ENCODE results near the gene ATG9A.

Gene ATG9A

GRCh38 chr2:219182331-219183150 is 46.9 kb downstream of the ATG9A start:
- H3K27me3 ChIP-seq (ENCODE audit: control insufficient read depth, insufficient read depth, low read length) = no peaks in the 10 kb centered on the region
- H3K36me3 ChIP-seq (ENCODE audit: control insufficient read depth, insufficient read depth, low read length) = peaks cover 34% of the 10 kb centered on the region
- H3K4me1 ChIP-seq (ENCODE audit: control insufficient read depth, insufficient read depth, low read length) = peaks cover 6% of the 10 kb centered on the region
- H3K9ac ChIP-seq (ENCODE audit: low read length) = no peak overlapping the region
- H3K27ac ChIP-seq (ENCODE audit: low read depth, low read length) = no peak overlapping the region
- no peak overlapping the region for H3K4me3 ChIP-seq (ENCODE audit: low read length)

- Histone ChIP-seq H3K27ac (ENCODE audit: low read depth, low read length) (no peak overlapping the region), H3K36me3 (ENCODE audit: control insufficient read depth, insufficient read depth, low read length) (peaks cover 34% of the 10 kb centered on the region)
Measured at GRCh38 chr2:219181531-219181930, 47.9 kb downstream of the ATG9A start.

GRCh38 chr2:219180961-219181360 is 48.5 kb downstream of the ATG9A start:
- H3K36me3 ChIP-seq (ENCODE audit: control insufficient read depth, insufficient read depth, low read length) = peaks cover 34% of the 10 kb centered on the region

More at GRCh38 chr2:219181531-219181930, 47.9 kb downstream of the ATG9A start:
- no peak overlapping the region for H3K9ac ChIP-seq (ENCODE audit: low read length)
- H3K27me3 ChIP-seq (ENCODE audit: control insufficient read depth, insufficient read depth, low read length) = no peaks in the 10 kb centered on the region
- no peak overlapping the region for H3K4me3 ChIP-seq (ENCODE audit: low read length)
- peaks cover 10% of the 10 kb centered on the region for H3K4me1 ChIP-seq (ENCODE audit: control insufficient read depth, insufficient read depth, low read length)

GRCh38 chr2:219179601-219180465 is 49.6 kb downstream of the ATG9A start:
- Histone ChIP-seq H3K27me3 (ENCODE audit: control insufficient read depth, insufficient read depth, low read length) (no peaks in the 10 kb centered on the region), H3K4me1 (ENCODE audit: control insufficient read depth, insufficient read depth, low read length) (peaks cover 14% of the 10 kb centered on the region), H3K36me3 (ENCODE audit: control insufficient read depth, insufficient read depth, low read length) (peaks cover 36% of the 10 kb centered on the region), H3K9ac (ENCODE audit: low read length) (no peak overlapping the region), H3K4me3 (ENCODE audit: low read length) (no peak overlapping the region), H3K27ac (ENCODE audit: low read depth, low read length) (no peak overlapping the region)

More at GRCh38 chr2:219180961-219181360, 48.5 kb downstream of the ATG9A start:
- Histone ChIP-seq H3K4me3 (ENCODE audit: low read length) (no peak overlapping the region), H3K9ac (ENCODE audit: low read length) (no peak overlapping the region), H3K27me3 (ENCODE audit: control insufficient read depth, insufficient read depth, low read length) (no peaks in the 10 kb centered on the region), H3K4me1 (ENCODE audit: control insufficient read depth, insufficient read depth, low read length) (peaks cover 10% of the 10 kb centered on the region), H3K27ac (ENCODE audit: low read depth, low read length) (no peak overlapping the region)

- H3K36me3 ChIP-seq (ENCODE audit: control insufficient read depth, insufficient read depth, low read length) = peaks cover 45% of the 10 kb centered on the region
- H3K27ac ChIP-seq (ENCODE audit: low read depth, low read length) = peak overlapping the region; percentile 92
- peaks cover 14% of the 10 kb centered on the region for H3K4me1 ChIP-seq (ENCODE audit: control insufficient read depth, insufficient read depth, low read length)
- H3K4me3 ChIP-seq (ENCODE audit: low read length) = peak overlapping the region; percentile 97
- peak overlapping the region; percentile 82 for H3K9ac ChIP-seq (ENCODE audit: low read length)
- no peaks in the 10 kb centered on the region for H3K27me3 ChIP-seq (ENCODE audit: control insufficient read depth, insufficient read depth, low read length)
Measured at GRCh38 chr2:219178377-219179175, 50.9 kb downstream of the ATG9A start.

- Histone ChIP-seq H3K4me3 (ENCODE audit: low read length) (peak within 1 kb of the TSS; percentile 97), H3K4me1 (ENCODE audit: control insufficient read depth, insufficient read depth, low read length) (peaks cover 14% of the 10 kb centered on the region), H3K36me3 (ENCODE audit: control insufficient read depth, insufficient read depth, low read length) (peaks cover 37% of the 10 kb centered on the region), H3K9ac (ENCODE audit: low read length) (peak within 1 kb of the TSS; percentile 91), H3K27ac (ENCODE audit: low read depth, low read length) (peak within 1 kb of the TSS; percentile 98), H3K27me3 (ENCODE audit: control insufficient read depth, insufficient read depth, low read length) (no peaks in the 10 kb centered on the region)
Measured at GRCh38 chr2:219177552-219178376, 51.7 kb downstream of the ATG9A start, which contains the start of gene RETREG2. Gene RETREG2 (plus strand): TSS chr2:219178275. CDS start chr2:219178353, 78 bp downstream.

- H3K4me1 ChIP-seq (ENCODE audit: control insufficient read depth, insufficient read depth, low read length) = peaks cover 14% of the 10 kb centered on the region
Measured at GRCh38 chr2:219176818-219177551, 52.5 kb downstream of the ATG9A start, which contains the start of gene CNPPD1. Gene CNPPD1 (minus strand): TSS chr2:219176925. CDS start chr2:219176828, 97 bp downstream.

GRCh38 chr2:219175928-219176817 is 53.3 kb downstream of the ATG9A start:
- peaks cover 14% of the 10 kb centered on the region for H3K4me1 ChIP-seq (ENCODE audit: control insufficient read depth, insufficient read depth, low read length)
- peak overlapping the region; percentile 85 for H3K4me3 ChIP-seq (ENCODE audit: low read length)
- peak overlapping the region; percentile 67 for H3K9ac ChIP-seq (ENCODE audit: low read length)
- H3K27ac ChIP-seq (ENCODE audit: low read depth, low read length) = peak overlapping the region; percentile 98
- no peaks in the 10 kb centered on the region for H3K27me3 ChIP-seq (ENCODE audit: control insufficient read depth, insufficient read depth, low read length)
- peaks cover 24% of the 10 kb centered on the region for H3K36me3 ChIP-seq (ENCODE audit: control insufficient read depth, insufficient read depth, low read length)

More at GRCh38 chr2:219176818-219177551, 52.5 kb downstream of the ATG9A start, which contains the start of gene CNPPD1:
- peak within 1 kb of the TSS; percentile 91 for H3K9ac ChIP-seq (ENCODE audit: low read length)
- H3K27ac ChIP-seq (ENCODE audit: low read depth, low read length) = peak within 1 kb of the TSS; percentile 98
- peak within 1 kb of the TSS; percentile 85 for H3K4me3 ChIP-seq (ENCODE audit: low read length)
- no peaks in the 10 kb centered on the region for H3K27me3 ChIP-seq (ENCODE audit: control insufficient read depth, insufficient read depth, low read length)
- peaks cover 30% of the 10 kb centered on the region for H3K36me3 ChIP-seq (ENCODE audit: control insufficient read depth, insufficient read depth, low read length)

GRCh38 chr2:219175486-219175885 is 54.0 kb downstream of the ATG9A start:
- peaks cover 17% of the 10 kb centered on the region for H3K36me3 ChIP-seq (ENCODE audit: control insufficient read depth, insufficient read depth, low read length)
- H3K9ac ChIP-seq (ENCODE audit: low read length) = no peak overlapping the region
- H3K4me1 ChIP-seq (ENCODE audit: control insufficient read depth, insufficient read depth, low read length) = peaks cover 17% of the 10 kb centered on the region
- H3K27me3 ChIP-seq (ENCODE audit: control insufficient read depth, insufficient read depth, low read length) = no peaks in the 10 kb centered on the region
- peak overlapping the region; percentile 85 for H3K4me3 ChIP-seq (ENCODE audit: low read length)
- H3K27ac ChIP-seq (ENCODE audit: low read depth, low read length) = no peak overlapping the region

GRCh38 chr2:219174801-219175200 is 54.6 kb downstream of the ATG9A start:
- Histone ChIP-seq H3K27me3 (ENCODE audit: control insufficient read depth, insufficient read depth, low read length) (no peaks in the 10 kb centered on the region), H3K4me1 (ENCODE audit: control insufficient read depth, insufficient read depth, low read length) (peaks cover 17% of the 10 kb centered on the region), H3K27ac (ENCODE audit: low read depth, low read length) (no peak overlapping the region), H3K9ac (ENCODE audit: low read length) (no peak overlapping the region), H3K36me3 (ENCODE audit: control insufficient read depth, insufficient read depth, low read length) (peaks cover 12% of the 10 kb centered on the region), H3K4me3 (ENCODE audit: low read length) (no peak overlapping the region)
